SKM-1 (cell line): ENCODE results near the gene RNPEP.
A peak's percentile ranks its signal among the peaks of the same experiment; 100 is the strongest.
"Not testable (repeated sequence)": the region's sequence is repeated elsewhere in the genome, so short reads cannot be mapped to it uniquely, and the experiment has no call there.

Source experiments
- DNase-seq: peaks from one replicate; lab custom pipeline; 2025; ENCODE audit not compliant: unreplicated experiment; lab: John Stamatoyannopoulos, UW

Gene RNPEP, protein sequence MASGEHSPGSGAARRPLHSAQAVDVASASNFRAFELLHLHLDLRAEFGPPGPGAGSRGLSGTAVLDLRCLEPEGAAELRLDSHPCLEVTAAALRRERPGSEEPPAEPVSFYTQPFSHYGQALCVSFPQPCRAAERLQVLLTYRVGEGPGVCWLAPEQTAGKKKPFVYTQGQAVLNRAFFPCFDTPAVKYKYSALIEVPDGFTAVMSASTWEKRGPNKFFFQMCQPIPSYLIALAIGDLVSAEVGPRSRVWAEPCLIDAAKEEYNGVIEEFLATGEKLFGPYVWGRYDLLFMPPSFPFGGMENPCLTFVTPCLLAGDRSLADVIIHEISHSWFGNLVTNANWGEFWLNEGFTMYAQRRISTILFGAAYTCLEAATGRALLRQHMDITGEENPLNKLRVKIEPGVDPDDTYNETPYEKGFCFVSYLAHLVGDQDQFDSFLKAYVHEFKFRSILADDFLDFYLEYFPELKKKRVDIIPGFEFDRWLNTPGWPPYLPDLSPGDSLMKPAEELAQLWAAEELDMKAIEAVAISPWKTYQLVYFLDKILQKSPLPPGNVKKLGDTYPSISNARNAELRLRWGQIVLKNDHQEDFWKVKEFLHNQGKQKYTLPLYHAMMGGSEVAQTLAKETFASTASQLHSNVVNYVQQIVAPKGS

DNA sequence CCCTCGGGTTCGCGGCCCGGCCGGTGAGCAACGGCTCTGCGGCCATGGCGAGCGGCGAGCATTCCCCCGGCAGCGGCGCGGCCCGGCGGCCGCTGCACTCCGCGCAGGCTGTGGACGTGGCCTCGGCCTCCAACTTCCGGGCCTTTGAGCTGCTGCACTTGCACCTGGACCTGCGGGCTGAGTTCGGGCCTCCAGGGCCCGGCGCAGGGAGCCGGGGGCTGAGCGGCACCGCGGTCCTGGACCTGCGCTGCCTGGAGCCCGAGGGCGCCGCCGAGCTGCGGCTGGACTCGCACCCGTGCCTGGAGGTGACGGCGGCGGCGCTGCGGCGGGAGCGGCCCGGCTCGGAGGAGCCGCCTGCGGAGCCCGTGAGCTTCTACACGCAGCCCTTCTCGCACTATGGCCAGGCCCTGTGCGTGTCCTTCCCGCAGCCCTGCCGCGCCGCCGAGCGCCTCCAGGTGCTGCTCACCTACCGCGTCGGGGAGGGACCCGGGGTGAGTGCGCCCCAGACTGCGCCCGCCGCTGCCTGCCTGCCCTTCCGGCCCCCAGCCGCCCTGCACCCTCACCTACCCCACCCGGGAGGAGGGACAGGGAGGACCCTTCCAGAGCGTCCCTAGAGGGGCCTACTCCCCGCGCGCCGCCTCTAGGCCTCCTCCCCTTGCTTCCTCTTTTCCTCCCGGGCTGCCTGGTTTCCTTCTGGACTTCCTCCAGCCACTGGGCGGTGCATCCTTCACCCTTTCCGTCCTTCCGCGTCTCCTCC is at the start of gene RNPEP:
Gene RNPEP (plus strand): TSS at position 26 of the 757 bp plus-strand sequence. CDS start 19 bp downstream, at position 45.
- DNase-seq: peak; percentile 92

DNA sequence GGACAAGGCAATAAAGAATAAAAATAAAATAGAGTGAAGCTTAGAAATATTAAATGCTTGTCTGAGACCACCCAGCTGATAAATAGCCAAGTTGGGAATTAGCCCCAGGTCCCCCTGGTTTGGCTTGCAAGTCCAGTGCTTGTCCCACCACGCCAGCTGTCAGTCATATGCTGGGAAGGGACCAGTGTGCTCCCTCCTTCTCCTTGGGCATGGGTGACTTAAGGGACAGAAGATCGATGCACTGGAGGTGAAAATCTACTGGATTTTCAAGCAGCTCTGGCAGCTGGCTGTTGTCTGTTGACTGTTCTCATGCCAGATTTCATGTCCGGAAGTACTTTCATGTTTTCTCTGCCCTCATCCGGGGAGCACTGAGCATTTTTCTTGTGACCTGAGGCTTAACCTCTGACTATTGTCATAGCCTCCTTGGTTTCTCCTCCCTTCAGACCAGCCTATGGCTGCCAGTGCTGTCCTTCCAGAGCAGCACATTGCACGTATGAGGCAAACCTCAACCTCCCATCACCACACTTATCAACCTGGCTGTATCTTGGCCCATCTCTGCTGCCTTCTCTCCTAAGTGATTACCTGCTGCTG is 48.5 kb upstream of the RNPEP start:
- no peak for DNase-seq

DNA sequence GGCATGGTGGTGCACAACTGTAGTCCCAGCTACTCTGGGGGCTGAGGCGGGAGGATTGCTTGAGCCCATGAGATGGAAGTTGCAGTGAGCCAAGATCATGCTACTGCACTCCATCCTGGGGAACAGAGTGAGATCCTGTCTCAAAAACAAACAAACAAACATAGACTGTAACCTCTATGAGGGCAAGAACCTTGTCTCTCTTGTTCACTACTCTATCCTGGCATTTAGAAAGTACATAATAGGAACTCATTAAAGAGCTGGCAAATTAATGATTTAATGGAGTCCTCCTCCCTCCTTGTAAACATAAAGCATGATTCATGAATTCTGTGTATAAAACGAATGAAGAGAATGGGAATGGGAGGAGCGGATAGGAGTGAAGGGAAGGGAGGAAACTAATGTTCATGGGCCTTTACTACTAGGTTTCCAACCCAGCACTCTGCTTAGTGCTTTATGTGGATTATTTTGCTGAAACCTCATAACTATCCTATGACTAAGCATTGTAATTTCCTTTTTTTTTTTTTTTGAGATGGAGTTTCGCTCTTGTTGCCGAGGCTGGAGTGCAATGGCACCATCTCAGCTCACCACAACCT is 44.7 kb upstream of the RNPEP start:
- DNase-seq: no peak

DNA sequence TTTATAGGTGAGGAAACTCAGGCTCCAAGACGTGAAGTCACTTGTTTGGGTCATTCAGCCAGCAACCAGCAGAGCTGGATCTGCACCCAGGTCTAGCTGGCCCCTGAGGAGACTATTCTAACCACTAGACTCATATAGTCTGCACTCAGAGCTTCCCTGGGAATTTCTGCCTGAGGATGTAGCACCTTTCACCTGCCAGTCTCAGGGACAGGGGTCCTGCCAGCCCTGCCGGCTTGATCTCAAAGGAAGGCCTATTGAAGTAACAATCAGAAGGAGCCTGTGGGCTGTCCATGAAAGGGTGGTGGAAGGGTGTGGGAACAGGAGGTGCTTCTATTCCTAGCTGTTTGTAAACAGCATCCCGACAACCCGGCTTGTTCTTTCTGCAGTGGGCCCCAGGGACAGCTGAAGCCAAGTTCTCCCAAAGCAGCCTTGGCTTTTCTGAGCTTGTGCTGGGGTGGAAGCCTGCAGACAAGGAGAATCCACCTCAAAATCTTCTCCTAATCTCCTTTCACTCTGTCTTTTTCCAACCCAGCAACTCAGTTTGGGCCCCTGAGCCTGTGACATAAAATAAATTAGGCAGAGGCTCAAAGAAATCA is 43.9 kb upstream of the RNPEP start:
- no peak for DNase-seq

DNA sequence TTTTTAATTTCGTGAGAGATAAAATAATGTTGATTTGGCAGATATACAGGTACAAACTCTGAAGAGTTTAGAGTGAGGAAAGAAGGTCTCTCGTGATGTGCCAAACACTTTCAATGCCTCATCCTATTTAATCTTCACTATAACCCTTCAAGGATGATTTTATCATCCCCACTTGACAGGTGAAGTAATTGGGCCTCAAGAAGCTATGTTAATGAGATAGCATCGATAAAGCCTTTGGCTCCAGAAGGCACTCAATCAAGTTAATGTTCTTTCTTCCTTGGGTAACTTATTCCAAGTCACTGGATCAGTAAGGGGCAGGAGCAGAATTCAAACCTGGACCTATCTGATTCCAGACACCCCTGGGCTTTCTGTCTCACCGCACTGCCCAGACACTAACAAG is 43.3 kb upstream of the RNPEP start:
- DNase-seq: no peak

DNA sequence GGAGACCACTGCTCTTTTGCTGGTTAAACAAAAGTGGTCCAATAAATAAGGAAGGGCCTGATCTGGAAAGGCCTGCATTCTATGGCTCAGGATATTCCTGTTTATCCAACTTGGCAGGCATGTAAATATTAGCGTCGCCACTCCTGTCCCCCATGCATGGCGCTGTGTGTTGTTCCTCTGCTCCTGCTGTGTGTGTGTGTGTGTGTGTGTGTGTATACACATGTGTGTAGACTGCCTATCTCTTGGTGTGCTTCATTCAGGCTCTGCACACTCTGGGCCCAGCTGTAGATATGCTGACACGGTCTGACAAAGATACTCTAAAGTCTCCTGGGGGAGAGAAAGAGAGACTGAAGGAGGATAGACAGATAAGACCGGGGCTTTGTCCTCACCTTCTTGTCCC is 42.9 kb upstream of the RNPEP start:
- no peak for DNase-seq

DNA sequence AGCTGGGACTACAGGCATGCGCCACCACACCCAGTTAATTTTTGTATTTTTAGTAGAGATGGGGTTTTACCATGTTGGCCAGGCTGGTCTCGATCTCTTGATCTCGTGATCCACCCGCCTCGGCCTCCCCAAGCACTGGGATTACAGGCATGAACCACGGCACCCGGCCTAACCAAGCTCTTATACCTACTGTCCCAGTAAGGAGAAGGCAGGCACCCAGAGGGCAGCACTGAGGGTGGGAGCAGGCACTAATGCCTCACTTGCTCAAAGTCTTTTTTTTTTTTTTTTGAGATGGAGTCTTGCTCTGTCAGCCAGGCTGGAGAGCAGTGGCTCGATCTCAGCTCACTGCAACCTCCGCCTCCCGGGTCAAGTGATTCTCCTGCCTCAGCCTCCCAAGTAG is 42.1 kb upstream of the RNPEP start:
- not testable (repeated sequence) for DNase-seq

DNA sequence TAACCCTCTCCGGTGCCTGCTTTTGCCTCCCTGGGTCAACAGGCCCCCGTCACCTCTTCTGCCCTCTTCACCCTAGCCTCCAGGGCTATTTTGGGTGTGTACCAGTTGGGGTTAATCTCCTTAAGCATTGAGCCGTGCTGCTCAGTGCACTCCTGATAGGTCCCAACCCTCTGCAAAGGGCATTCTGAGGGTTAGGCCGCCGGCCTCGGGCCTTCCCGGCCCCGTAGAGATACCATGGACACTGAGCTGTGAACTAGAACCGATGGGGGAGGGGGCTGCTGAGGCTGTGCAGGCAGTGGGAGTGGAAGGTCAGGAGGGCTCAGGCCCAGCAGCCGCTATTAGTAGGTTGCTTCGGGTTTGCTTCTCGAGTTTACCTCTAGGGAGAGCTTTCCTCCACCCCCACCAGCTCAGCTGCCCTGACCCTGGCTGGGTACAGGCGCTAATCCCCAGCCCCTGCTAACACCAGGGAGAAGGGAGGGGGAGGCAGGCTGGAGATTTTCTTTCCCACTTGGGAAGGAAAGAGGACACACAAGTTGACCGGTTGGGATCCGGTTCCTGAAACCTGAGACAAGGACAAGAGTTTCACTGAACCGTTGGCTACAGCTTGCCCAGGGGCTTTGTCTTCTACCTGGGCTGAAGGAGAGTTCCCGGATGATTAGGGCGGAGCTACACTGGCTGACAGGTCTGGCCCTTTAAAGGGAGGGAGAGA is 40.9 kb upstream of the RNPEP start:
- DNase-seq: no peak

DNA sequence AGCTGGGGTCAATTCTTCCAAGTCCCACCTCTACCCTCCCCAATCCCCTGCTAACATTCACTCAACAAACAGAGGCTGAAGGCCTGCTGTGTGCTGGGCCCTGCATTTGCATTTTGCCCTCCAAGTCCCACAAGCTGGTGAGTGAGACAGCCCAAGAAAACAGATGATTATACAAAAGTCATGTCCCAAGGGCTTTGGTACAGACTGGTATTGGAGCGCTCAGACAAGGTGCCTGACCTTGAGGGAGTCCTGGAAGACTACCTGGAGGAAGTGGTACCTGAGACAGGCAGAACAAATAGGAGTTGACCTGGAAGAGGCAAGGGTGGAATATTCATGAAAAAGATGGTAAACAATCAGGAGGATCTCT is 40.3 kb upstream of the RNPEP start:
- no peak for DNase-seq

DNA sequence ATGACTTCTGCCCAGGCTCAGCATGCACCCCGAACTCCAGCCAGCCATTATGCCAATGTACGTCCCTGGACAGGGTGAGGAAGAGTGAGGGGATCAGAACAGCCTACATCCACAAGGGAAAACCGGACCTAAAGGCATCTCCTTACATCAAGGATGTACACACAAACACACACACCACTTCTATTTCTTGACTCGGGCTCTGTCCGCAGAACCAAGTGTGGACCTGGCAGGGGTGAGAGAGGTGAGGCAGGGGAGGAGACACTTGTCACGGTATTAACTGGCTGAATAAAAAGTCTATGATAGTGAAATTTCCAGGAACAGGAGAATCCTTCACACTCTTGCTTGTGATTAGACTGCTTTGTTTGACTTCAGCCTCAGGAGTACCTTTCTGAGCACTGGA is 38.4 kb upstream of the RNPEP start:
- DNase-seq: no peak

DNA sequence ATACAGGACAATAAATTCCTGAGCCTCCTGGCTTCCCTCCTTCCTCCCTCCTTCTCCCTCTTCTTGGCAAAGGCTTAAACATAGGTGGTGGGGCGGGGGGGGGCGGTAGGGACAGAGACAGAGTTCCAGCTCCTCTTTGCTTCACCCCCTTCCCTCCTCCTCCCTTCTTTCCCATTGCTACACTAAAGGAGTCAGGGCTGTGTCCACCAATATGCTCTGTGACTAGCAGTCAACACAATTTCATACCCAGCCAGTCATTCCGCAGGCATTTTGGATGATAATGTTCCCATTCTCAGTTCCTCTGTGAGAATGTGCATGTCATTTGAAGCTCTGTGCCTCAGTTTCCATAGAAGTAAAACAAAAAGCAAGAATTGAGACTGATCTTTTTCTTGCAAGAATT is 37.8 kb upstream of the RNPEP start:
- no peak for DNase-seq

DNA sequence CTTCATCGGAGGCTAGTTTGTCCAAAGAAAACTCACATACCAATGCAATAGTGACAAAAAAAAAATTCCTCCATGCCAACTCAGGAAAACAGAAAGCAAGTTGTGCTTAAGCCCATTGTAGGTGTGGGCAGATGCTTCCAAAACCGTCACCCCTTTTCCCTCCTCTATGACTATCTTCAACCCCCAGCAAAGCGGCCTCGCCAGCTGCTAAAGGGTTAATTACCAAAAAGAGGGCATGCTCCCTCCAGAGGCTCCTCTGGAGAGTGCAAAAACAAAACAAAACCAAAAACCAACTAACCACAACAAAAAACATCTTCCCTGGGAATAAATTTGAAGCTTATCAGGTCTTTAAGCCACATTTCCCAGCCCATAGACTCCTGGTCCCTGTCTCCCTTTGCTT is 37.3 kb upstream of the RNPEP start:
- no peak for DNase-seq

DNA sequence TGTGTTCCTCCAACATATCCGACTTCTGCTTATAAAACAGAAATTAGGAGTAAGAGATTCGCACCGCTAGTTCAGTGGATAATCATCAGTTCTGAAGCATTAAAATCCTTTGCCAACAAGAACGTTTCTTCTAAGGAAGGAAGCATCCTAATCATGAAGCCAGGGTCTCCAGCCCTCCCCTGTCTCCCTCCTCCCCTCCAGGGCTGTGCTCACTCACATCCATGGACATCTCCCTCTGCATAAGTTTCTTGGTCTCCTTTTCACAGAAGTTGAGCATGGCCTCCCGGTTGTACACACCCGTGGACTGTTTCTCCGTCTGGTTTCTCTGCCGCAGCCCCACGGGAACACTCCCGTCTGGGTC is 36.6 kb upstream of the RNPEP start:
- DNase-seq: no peak

DNA sequence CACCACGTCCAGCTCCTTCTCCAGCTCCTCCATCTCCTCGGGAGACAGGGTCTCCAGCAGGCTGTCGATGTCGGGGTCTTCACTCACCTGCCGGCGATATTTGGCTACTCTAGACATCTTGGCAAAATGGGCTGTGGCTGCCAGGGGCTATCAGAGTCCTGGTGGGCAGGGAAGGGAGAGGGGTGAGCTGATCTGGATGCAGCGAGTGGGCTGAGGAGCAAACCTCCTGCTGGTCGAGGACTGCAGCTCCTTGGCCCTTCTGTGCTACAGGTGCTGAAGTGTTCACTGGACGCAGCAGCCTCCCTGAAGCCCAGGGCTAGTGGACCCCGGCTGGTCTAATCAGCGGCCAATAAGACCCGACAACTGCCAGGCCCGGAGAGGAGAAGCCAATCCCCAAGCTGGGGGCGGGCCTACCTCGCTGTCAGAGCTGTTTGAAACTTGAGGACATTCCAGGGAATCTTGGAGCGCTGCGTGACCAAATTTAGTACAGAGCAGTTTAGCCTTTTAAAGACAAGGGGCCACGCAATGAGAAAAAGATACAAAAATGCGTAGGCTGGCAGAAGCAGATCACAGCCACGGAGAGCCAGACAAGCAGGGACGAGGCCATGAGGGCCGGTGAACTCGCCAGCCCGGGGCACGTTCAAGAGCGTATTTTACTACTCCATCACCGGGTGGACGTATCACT is 36.1 kb upstream of the RNPEP start, which contains the start of gene LMOD1:
Gene LMOD1 (minus strand): TSS at position 325 of the 685 bp plus-strand sequence. CDS start 208 bp downstream, at position 117.
- no peak for DNase-seq

DNA sequence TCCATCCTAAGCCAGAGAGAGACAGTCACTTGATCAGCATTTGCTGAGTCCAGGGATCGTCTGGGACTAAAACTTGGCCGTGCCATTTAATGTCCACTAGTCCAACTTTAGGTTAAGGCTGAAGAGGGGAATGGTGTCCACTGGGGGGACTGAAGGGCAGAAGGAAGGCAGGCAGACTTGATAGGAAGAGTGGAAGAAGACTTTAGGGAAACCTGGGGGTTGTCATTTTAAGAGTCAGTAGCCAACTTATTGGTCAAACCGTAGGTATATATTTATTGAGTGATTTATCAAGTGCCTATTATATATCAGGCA is 34.8 kb upstream of the RNPEP start:
- DNase-seq: no peak

DNA sequence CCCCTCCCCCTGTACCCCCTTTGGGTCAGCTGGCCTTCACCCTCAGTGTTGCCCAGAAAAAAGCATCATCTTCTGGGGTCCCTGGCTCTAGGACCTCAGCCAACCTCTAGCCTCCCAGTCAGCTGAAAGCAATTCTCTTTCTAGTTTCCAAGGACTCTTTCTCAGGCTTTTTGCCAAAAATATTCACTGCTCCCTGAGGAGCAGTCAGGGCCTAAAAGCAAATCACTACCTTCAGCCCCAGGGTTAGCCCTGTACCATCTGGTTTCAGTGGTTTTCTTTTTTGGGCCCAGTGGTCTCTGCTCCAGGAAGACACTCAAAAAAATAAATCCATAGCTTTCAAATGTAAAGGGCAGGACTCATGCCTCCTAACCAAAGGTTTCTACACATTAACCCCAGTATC is 33.0 kb upstream of the RNPEP start:
- DNase-seq: no peak

DNA sequence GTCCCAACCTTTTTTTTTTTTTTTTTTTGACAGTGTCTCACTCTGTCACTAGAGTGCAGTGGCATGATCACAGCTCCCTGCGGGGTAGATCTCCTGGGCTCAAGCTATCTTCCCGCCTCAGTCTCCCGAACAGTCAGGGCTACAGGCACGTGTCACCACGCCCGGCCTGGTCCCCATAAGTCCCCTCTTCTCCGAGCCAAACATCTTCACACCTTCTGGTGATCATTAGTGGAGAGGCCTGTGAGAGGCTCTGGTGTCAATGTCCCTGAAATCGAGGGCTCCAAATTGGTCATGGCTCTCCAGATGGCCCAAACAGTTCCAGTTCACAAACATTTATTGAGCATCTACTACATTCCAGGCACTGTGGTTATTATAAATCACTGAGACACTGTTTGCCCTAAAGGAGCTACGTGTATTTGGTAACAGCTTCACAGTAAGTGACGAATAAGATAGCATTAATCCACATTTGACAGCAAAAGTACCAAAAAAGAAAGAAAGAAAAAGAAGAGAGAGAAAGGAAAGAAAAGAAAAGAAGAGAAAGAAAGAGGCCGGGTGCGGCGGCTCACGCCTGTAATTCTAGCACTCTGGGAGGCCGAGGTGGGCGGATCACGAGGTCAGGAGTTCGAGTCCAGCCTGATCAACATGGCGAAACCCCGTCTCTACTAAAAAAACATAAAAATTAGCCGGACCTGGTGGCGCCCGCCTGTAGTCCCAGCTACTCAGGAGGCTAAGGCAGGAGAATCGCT is 28.0 kb upstream of the RNPEP start:
- no peak for DNase-seq

DNA sequence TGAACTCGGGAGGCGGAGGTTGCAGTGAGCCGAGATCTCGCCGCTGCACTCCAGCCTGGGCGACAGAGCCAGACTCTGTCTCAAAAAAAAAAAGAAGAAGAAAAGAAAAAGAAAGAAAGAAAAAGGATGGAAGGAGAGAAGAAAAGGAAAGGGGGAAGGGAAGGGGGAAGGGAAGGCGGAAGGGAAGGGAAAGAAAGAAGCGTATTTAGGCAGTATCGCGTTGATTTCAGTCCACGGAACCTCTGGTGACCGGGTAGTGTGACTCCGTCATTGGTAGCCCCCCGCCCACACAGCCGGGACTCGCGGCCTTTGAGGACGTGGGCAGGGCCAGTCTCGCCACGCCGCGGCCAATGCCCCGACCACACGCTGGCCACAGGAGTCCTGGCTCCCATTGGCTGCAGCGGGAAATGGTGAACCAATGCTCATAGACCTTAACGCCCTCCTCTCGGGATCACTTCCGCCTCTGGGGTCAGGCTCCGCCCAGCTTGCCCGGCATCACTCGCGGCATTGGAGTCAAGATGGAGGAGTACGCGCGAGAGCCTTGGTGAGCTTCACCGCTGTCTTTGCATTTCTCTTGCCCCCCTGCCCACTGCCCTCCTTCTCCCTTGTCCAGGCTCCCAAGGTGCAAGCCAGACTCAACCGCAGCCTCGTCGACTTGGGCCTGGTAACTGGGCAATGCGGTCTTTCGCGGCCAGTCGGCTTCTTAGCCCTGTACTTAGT is 27.3 kb upstream of the RNPEP start, which contains the start of gene TIMM17A:
Gene TIMM17A (plus strand): TSS at position 495 of the 720 bp plus-strand sequence. CDS start 24 bp downstream, at position 519.
- DNase-seq: peak; percentile 99
